ENCODE data around the gene CYB561D2.

- TF ChIP-seq MAX (IDR thresholded peaks at IDR 0.05; ENCODE audit: low read depth, low read length): no peak
- TF ChIP-seq MYC (IDR thresholded peaks at IDR 0.05; ENCODE audit: insufficient read depth, insufficient read length, insufficient replicate concordance, low read length, severe bottlenecking): no peak
- no peak for TF ChIP-seq ZNF274 (IDR thresholded peaks at IDR 0.05; ENCODE audit: insufficient read depth, insufficient read length)
- TF ChIP-seq ZNF592 (IDR thresholded peaks at IDR 0.05): no peak
- TF ChIP-seq CTCF (IDR thresholded peaks at IDR 0.05 in 2 of 3, conservative IDR thresholded peaks at IDR 0.05 in 1 of 3; ENCODE audit: control insufficient read depth in 2 of 3, extremely low read depth in 1 of 3, insufficient read depth in 1 of 3, low read depth in 3 of 3, low read length in 3 of 3): no peak
- no peak for TF ChIP-seq POLR2A (IDR thresholded peaks at IDR 0.05; ENCODE audit: low read depth, low read length)
- no peak for TF ChIP-seq SRF (IDR thresholded peaks at IDR 0.05; ENCODE audit: low read depth in 2 of 2, low read length in 2 of 2)
- TF ChIP-seq BCL11A (IDR thresholded peaks at IDR 0.05; ENCODE audit: low read depth, low read length): no peak
- TF ChIP-seq USF2 (IDR thresholded peaks at IDR 0.05; ENCODE audit: borderline replicate concordance, low read depth, low read length): no peak
- TF ChIP-seq PAX5 (IDR thresholded peaks at IDR 0.05; ENCODE audit: borderline replicate concordance, low read depth, low read length): no peak
- no peak for TF ChIP-seq YBX1 (IDR thresholded peaks at IDR 0.05)
- no peak for TF ChIP-seq SIX5 (IDR thresholded peaks at IDR 0.05; ENCODE audit: low read depth, low read length, severe bottlenecking)
- TF ChIP-seq HDGF (IDR thresholded peaks at IDR 0.05): no peak
- no peak for TF ChIP-seq POLR2AphosphoS5 (IDR thresholded peaks at IDR 0.05; ENCODE audit: low read length)
These were observed 33.9 kb upstream of the CYB561D2 start for GRCh38 chr3:50316657-50317242.

Measured in GM12878 (cell line).